PC-3 (cell line): Measurements from ENCODE around the gene TMOD3. TPM values are rescaled to one million over a fixed set of nuclear protein-coding genes. Genes with fewer than 3 reads are reported as not detected.

Source experiments
- ATAC-seq: fragments of 200-7000 bp; cut with Tn5 transposase; 2 replicates; pipeline ENCODE4 v1.9.1; 2020; ENCODE audit warnings: mild to moderate bottlenecking, moderate library complexity
- BruUV-seq: library from RNA; stranded (reverse); fragments of 400-500 nt; replicated peaks from 2 replicates; lab custom pipeline; 2021; lab: Mats Ljungman, UMichigan
- CTCF ChIA-PET: fragments of 300-600 bp; sonication (Branson Sonifier 250); formaldehyde crosslinking; loops from one replicate; lab custom pipeline; 2022; ENCODE audit warnings: antibody characterized with exemption; lab: Charles Lee
- POLR2A ChIA-PET: fragments of 300-600 bp; sonication (Branson Sonifier 250); formaldehyde crosslinking; loops from one replicate; lab custom pipeline; 2022; ENCODE audit warnings: antibody characterized with exemption; ENCODE audit not compliant: unreplicated experiment; lab: Charles Lee
- DNase-seq: peaks from one replicate; pipeline ENCODE4 v3.0.0-alpha.2; 2015
- H2AFZ ChIP-seq: fragments of 300-600 bp; sonication (generic); 2 replicates; pipeline ENCODE4 v1.6.0; 2016; ENCODE audit warnings: antibody characterized with exemption, low read length
- H3F3A ChIP-seq: fragments of 300-600 bp; sonication (generic); one replicate; pipeline ENCODE4 v1.6.0; 2017; ENCODE audit warnings: antibody characterized with exemption, low read length, control low read depth, mild to moderate bottlenecking; ENCODE audit not compliant: unreplicated experiment
- H3K27ac ChIP-seq: fragments of 300-600 bp; sonication (generic); 2 replicates; pipeline ENCODE4 v1.5.1; 2016; ENCODE audit warnings: mild to moderate bottlenecking, low read length
- H3K27me3 ChIP-seq: fragments of 300-600 bp; sonication (generic); 2 replicates; pipeline ENCODE4 v1.6.1; 2016; ENCODE audit warnings: low read length, mixed read lengths
- H3K36me3 ChIP-seq: fragments of 300-600 bp; sonication (generic); 2 replicates; pipeline ENCODE4 v1.6.1; 2016; ENCODE audit warnings: low read depth, mixed run types, low read length, mixed read lengths
- H3K4me1 ChIP-seq: fragments of 300-600 bp; sonication (generic); 2 replicates; pipeline ENCODE4 v1.5.1; 2016; ENCODE audit warnings: low read length; ENCODE audit not compliant: insufficient read depth
- H3K4me2 ChIP-seq: fragments of 300-600 bp; sonication (generic); 2 replicates; pipeline ENCODE4 v1.6.0; 2016; ENCODE audit warnings: low read length
- H3K4me3 ChIP-seq: fragments of 300-600 bp; sonication (generic); 2 replicates; pipeline ENCODE4 v1.5.1; 2016; ENCODE audit warnings: mild to moderate bottlenecking, low read length, mixed read lengths
- H3K79me2 ChIP-seq: fragments of 300-600 bp; sonication (generic); 2 replicates; pipeline ENCODE4 v1.6.1; 2017; ENCODE audit warnings: low read length, mixed read lengths
- H3K9ac ChIP-seq: fragments of 300-600 bp; sonication (generic); 2 replicates; pipeline ENCODE4 v1.6.0; 2016; ENCODE audit warnings: mild to moderate bottlenecking, low read length
- H3K9me2 ChIP-seq: fragments of 300-600 bp; sonication (generic); replicated peaks from 2 replicates; pipeline ENCODE4 v1.6.1; 2016; ENCODE audit warnings: mixed run types, low read length, mixed read lengths
- H3K9me3 ChIP-seq: fragments of 300-600 bp; sonication (generic); 2 replicates; pipeline ENCODE4 v1.6.1; 2016; ENCODE audit warnings: low read length, mixed read lengths
- H4K20me1 ChIP-seq: fragments of 300-600 bp; sonication (generic); 2 replicates; pipeline ENCODE4 v1.6.1; 2016; ENCODE audit warnings: low read length, mixed read lengths
- EZH2 ChIP-seq: fragments of 300-600 bp; sonication (generic); IDR thresholded peaks from one replicate; pipeline ENCODE4 v1.6.1; 2017; ENCODE audit warnings: antibody characterized with exemption, mild to moderate bottlenecking, low read length; ENCODE audit not compliant: unreplicated experiment
- EZH2phosphoT487 ChIP-seq: fragments of 300-600 bp; sonication (generic); IDR thresholded peaks from 2 replicates; pipeline ENCODE4 v1.6.1; 2018; ENCODE audit warnings: mild to moderate bottlenecking, antibody characterized with exemption, low read length, borderline replicate concordance
- intact Hi-C: fragments of 100-400 bp; cut with micrococcal nuclease; formaldehyde crosslinking; loops from 2 replicates; pipeline ENCODE4 v1.9.0; 2023
- total RNA-seq: library from RNA; depleted of rRNA; stranded (reverse); fragments of >200 nt; gene quantifications from 2 replicates; pipeline ENCODE4 v1.2.3, GENCODE V29; 2014
- TF ChIP-seq, protein P1 (sequence below): fragments of 300-600 bp; sonication (generic); conservative IDR thresholded peaks from 2 replicates; pipeline ENCODE4 v1.5.1; 2017; ENCODE audit warnings: antibody characterized with exemption, low read depth, mild to moderate bottlenecking, low read length

The TMOD3 gene
- total RNA-seq, 1 experiment from 2014 or later: 43.9 TPM

DNA sequence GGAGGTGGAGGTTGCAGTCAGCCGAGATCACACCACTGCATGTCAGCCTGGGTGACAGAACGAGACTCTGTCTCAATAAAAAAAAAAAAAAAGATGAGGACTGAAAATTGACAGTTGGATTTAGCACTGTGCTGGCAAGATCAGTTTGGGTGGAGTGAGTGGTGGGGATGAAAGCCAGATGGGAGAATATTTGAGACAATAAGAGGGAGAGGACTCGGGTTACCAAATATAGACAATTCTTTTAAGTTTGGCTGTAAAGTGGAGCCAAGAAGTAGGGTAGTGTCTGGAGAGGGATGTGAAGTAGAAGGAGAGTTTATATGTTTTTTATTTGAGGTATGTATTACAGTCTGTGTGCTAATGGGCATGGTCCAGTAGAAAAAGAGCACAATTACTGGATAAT is 20.4 kb downstream of the TMOD3 start:
- peaks cover 26% of the 10 kb centered on the region for H3K4me1 ChIP-seq
- no peaks in the 10 kb centered on the region for H3K36me3 ChIP-seq
- ChIA-PET CTCF (no interaction called here), POLR2A (no interaction called here)
- no peaks in the 10 kb centered on the region for H3K27me3 ChIP-seq
- H3K4me2 ChIP-seq: no peak overlapping the region
- ATAC-seq: no peak
- no peak overlapping the region for H3K4me3 ChIP-seq
- no peak overlapping the region for H3K9ac ChIP-seq
- BruUV-seq: no TSS peak
- no peaks in the 10 kb centered on the region for H3K9me2 ChIP-seq
- H3K9me3 ChIP-seq: no peaks in the 10 kb centered on the region
- DNase-seq: no peak
- no peaks in the 10 kb centered on the region for H3F3A ChIP-seq
- no peak overlapping the region for H3K27ac ChIP-seq
- H2AFZ ChIP-seq: no peak overlapping the region
- H4K20me1 ChIP-seq: peaks cover 5% of the 10 kb centered on the region; the same call in 1 of the 2 replicates
- TF ChIP-seq EZH2phosphoT487 (no peak), EZH2 (no peak)
- TF ChIP-seq, protein P1, sequence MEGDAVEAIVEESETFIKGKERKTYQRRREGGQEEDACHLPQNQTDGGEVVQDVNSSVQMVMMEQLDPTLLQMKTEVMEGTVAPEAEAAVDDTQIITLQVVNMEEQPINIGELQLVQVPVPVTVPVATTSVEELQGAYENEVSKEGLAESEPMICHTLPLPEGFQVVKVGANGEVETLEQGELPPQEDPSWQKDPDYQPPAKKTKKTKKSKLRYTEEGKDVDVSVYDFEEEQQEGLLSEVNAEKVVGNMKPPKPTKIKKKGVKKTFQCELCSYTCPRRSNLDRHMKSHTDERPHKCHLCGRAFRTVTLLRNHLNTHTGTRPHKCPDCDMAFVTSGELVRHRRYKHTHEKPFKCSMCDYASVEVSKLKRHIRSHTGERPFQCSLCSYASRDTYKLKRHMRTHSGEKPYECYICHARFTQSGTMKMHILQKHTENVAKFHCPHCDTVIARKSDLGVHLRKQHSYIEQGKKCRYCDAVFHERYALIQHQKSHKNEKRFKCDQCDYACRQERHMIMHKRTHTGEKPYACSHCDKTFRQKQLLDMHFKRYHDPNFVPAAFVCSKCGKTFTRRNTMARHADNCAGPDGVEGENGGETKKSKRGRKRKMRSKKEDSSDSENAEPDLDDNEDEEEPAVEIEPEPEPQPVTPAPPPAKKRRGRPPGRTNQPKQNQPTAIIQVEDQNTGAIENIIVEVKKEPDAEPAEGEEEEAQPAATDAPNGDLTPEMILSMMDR: no peak
- intact Hi-C loops: no loop called here
- H3K79me2 ChIP-seq: peaks cover 98% of the 10 kb centered on the region

DNA sequence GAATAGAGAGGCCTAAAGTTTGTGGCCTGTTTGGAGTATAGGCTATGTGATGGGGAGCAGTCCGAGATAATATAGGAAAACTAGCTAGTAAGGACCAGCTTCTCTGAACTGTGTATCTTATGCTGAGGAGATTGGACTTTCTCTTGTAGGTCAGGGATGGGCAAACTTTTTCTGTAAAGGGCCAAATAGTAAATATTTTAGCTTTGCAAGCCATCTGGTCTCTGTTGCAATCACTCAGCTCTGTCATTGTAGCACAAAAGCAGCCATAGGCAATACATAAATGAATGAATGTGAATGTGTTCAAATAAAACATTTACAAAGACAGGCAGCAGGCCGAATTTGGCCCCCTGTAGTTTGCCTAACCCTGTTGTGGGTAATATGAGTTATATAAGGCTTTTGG is 24.5 kb downstream of the TMOD3 start:
- BruUV-seq: no TSS peak
- DNase-seq (no peak), ATAC-seq (no peak)
- no peaks in the 10 kb centered on the region for H3F3A ChIP-seq
- no peaks in the 10 kb centered on the region for H3K27me3 ChIP-seq
- H3K4me2 ChIP-seq: no peak overlapping the region
- no peak overlapping the region for H2AFZ ChIP-seq
- peaks cover 96% of the 10 kb centered on the region for H3K79me2 ChIP-seq
- ChIA-PET POLR2A (no interaction called here), CTCF (no interaction called here)
- TF ChIP-seq EZH2: no peak
- intact Hi-C loops: no loop called here
- H3K9me3 ChIP-seq: no peaks in the 10 kb centered on the region
- no peak overlapping the region for H3K4me3 ChIP-seq
- no peaks in the 10 kb centered on the region for H3K36me3 ChIP-seq
- peaks cover 2% of the 10 kb centered on the region; the same call in 1 of the 2 replicates for H4K20me1 ChIP-seq
- no peak overlapping the region for H3K27ac ChIP-seq
- H3K9me2 ChIP-seq: no peaks in the 10 kb centered on the region
- H3K9ac ChIP-seq: no peak overlapping the region
- no peaks in the 10 kb centered on the region for H3K4me1 ChIP-seq

DNA sequence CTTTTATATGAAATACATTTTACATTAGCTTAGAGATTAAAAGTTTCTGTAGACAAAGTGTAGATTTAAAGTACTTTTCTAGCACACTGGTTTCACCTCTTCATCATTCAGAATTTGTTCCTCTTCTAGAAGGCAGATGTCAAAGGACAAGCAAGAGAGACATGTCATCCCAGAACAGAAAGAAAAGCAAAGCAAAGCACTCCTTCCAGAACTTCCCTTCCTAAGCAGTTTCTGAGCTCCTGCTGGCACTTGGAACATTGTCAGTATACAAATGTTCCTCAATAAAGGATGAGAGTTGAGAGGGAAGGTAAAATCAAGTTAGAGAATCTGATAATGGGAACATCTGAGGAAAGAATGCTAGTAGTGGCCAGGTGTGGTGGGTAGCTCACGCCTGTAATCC is 26.2 kb downstream of the TMOD3 start:
- H3K79me2 ChIP-seq: peaks cover 96% of the 10 kb centered on the region
- no TSS peak for BruUV-seq
- ATAC-seq (no peak), DNase-seq (no peak)
- H3K4me3 ChIP-seq: no peak overlapping the region
- no peaks in the 10 kb centered on the region for H3K9me3 ChIP-seq
- H3K27me3 ChIP-seq: no peaks in the 10 kb centered on the region
- no peaks in the 10 kb centered on the region for H3K9me2 ChIP-seq
- H2AFZ ChIP-seq: no peak overlapping the region
- H3K4me1 ChIP-seq: no peaks in the 10 kb centered on the region
- H3K4me2 ChIP-seq: no peak overlapping the region
- ChIA-PET CTCF (no interaction called here), POLR2A (no interaction called here)
- no peaks in the 10 kb centered on the region for H4K20me1 ChIP-seq
- H3K9ac ChIP-seq: no peak overlapping the region
- TF ChIP-seq EZH2phosphoT487: no peak
- no peak for TF ChIP-seq EZH2
- TF ChIP-seq, protein P1: no peak
- no peaks in the 10 kb centered on the region for H3K36me3 ChIP-seq
- H3F3A ChIP-seq: no peaks in the 10 kb centered on the region
- intact Hi-C loops: no loop called here
- H3K27ac ChIP-seq: no peak overlapping the region
